Keratinocyte (primary cell): ENCODE measurements around the gene APBB2. TPM values are rescaled to one million over a fixed set of nuclear protein-coding genes. Genes with fewer than 3 reads are reported as not detected.
A peak's percentile ranks its signal among the peaks of the same experiment; 100 is the strongest.

ENCODE experiments used
- DNase-seq: peaks from one replicate; pipeline ENCODE4 v3.0.0-alpha.2; 2011; ENCODE audit warnings: low read depth, missing footprints, low spot score
- FAIRE-seq: peaks from 2 replicates; lab custom pipeline; 2011; peaks lifted over from hg19 to GRCh38; lab: Jason Lieb, UNC
- H2AFZ ChIP-seq: 2 replicates; pipeline ENCODE4 v1.6.0; 2012; ENCODE audit warnings: low read length, control low read depth, inconsistent platforms; ENCODE audit not compliant: control insufficient read depth
- H3K27ac ChIP-seq: 2 replicates; pipeline ENCODE4 v1.5.1; 2011; ENCODE audit warnings: low read length; ENCODE audit not compliant: control insufficient read depth, insufficient read depth
- H3K27me3 ChIP-seq: 3 replicates; pipeline ENCODE4 v1.6.0; 2011; ENCODE audit warnings: low read length; ENCODE audit not compliant: control insufficient read depth, insufficient read depth; ENCODE audit errors: extremely low read depth
- H3K36me3 ChIP-seq, 2 experiments: 2 replicates in 1 of 2; 3 replicates in 1 of 2; pipeline ENCODE4 v1.5.1; 2011; ENCODE audit warnings: low read length in 2 of 2, mild to moderate bottlenecking in 1 of 2; ENCODE audit not compliant: control insufficient read depth in 2 of 2, insufficient read depth in 2 of 2; ENCODE audit errors: extremely low read depth in 1 of 2
- H3K4me1 ChIP-seq: 3 replicates; pipeline ENCODE4 v1.5.1; 2011; ENCODE audit warnings: low read length; ENCODE audit not compliant: control insufficient read depth, insufficient read depth; ENCODE audit errors: extremely low read depth
- H3K4me2 ChIP-seq: 3 replicates; pipeline ENCODE4 v1.6.0; 2011; ENCODE audit warnings: low read depth, low read length; ENCODE audit not compliant: control insufficient read depth, insufficient read depth; ENCODE audit errors: extremely low read depth
- H3K4me3 ChIP-seq, 3 experiments: fragments of 200-600 bp in 1 of 3; sonication (generic) in 1 of 3; 2 replicates in 2 of 3; 3 replicates in 1 of 3; pipeline ENCODE4 v1.5.1; 2011 to 2016; ENCODE audit warnings: low read length in 3 of 3, mild to moderate bottlenecking in 3 of 3, control low read depth in 2 of 3, inconsistent platforms in 1 of 3, low read depth in 1 of 3, mixed read lengths in 1 of 3, mixed run types in 1 of 3, moderate library complexity in 1 of 3; ENCODE audit not compliant: control insufficient read depth in 2 of 3, insufficient read depth in 2 of 3; ENCODE audit errors: extremely low read depth in 1 of 3
- H3K79me2 ChIP-seq: 2 replicates; pipeline ENCODE4 v1.6.0; 2012; ENCODE audit warnings: low read length; ENCODE audit not compliant: control insufficient read depth, insufficient read depth
- H3K9ac ChIP-seq: 3 replicates; pipeline ENCODE4 v1.6.0; 2011; ENCODE audit warnings: low read length; ENCODE audit not compliant: control insufficient read depth, insufficient read depth; ENCODE audit errors: extremely low read depth
- H3K9me1 ChIP-seq: 3 replicates; pipeline ENCODE4 v1.6.0; 2011; ENCODE audit warnings: low read length; ENCODE audit not compliant: control insufficient read depth, insufficient read depth; ENCODE audit errors: extremely low read depth
- H3K9me3 ChIP-seq: 2 replicates; pipeline ENCODE4 v1.5.1; 2012; ENCODE audit warnings: low read depth, low read length; ENCODE audit not compliant: control insufficient read depth
- H4K20me1 ChIP-seq: 3 replicates; pipeline ENCODE4 v1.6.0; 2011; ENCODE audit warnings: low read length; ENCODE audit not compliant: control insufficient read depth, insufficient read depth; ENCODE audit errors: extremely low read depth
- EZH2 ChIP-seq: IDR thresholded peaks from one replicate; pipeline ENCODE4 v1.6.1; 2012; ENCODE audit warnings: inconsistent platforms, mild to moderate bottlenecking, low read length, moderate library complexity
- dilution Hi-C: fragments of 300-500 bp; cut with MboI; formaldehyde crosslinking; loops from one replicate; pipeline ENCODE4 v1.7.0; 2020; ENCODE audit warnings: low sequenced_read_pairs; ENCODE audit not compliant: extremely low pct_ligation_motif_present
- polyA plus RNA-seq, 5 experiments: library from polyadenylated mRNA; depleted of rRNA in 3 of 5; stranded (reverse) in 3 of 5; stranded (forward) in 1 of 5; unstranded in 1 of 5; fragments of >200 nt; gene quantifications; 1 replicate in 1 of 5; 2 replicates in 3 of 5; 3 replicates in 1 of 5; pipeline versions ENCODE4 v1.2.1 to v1.2.3, GENCODE V29; 2011 to 2012; ENCODE audit warnings: missing spikeins in 2 of 5, low read depth in 1 of 5, low replicate concordance in 1 of 5
- TF ChIP-seq, protein P1 (sequence below), 3 experiments: IDR thresholded peaks in 1 of 3; conservative IDR thresholded peaks in 1 of 3; optimal IDR thresholded peaks in 1 of 3; 2 replicates in 2 of 3; 3 replicates in 1 of 3; pipeline versions ENCODE3 to v1.5.1; 2011; ENCODE audit warnings: low read length in 3 of 3, mild to moderate bottlenecking in 3 of 3, moderate library complexity in 2 of 3, control low read depth in 1 of 3, inconsistent platforms in 1 of 3; ENCODE audit not compliant: insufficient read depth in 2 of 3; ENCODE audit errors: extremely low read depth in 1 of 3

Gene APBB2
- polyA plus RNA-seq, 1 donor (not counting 4 experiments of a cell fraction or from before 2014, with no cell fraction given) = 57.3 TPM

- Histone ChIP-seq H3K27ac (peak overlapping the region; percentile 19), H3K27me3 (no peaks in the 10 kb centered on the region), H3K4me3 (no peak overlapping the region), H3K9me3 (no peaks in the 10 kb centered on the region), H4K20me1 (no peaks in the 10 kb centered on the region), H3K4me2 (no peak overlapping the region), H2AFZ (no peak overlapping the region), H3K36me3 (peaks cover 3 to 13% of the 10 kb centered on the region in 2 experiments), H3K9me1 (no peaks in the 10 kb centered on the region), H3K79me2 (peaks cover 69% of the 10 kb centered on the region), H3K9ac (no peak overlapping the region), H3K4me1 (peaks cover 60% of the 10 kb centered on the region)
- no peak for FAIRE-seq
- DNase-seq = no peak
- dilution Hi-C loops = no loop called here
- TF ChIP-seq EZH2 = no peak
- TF ChIP-seq, protein P1, sequence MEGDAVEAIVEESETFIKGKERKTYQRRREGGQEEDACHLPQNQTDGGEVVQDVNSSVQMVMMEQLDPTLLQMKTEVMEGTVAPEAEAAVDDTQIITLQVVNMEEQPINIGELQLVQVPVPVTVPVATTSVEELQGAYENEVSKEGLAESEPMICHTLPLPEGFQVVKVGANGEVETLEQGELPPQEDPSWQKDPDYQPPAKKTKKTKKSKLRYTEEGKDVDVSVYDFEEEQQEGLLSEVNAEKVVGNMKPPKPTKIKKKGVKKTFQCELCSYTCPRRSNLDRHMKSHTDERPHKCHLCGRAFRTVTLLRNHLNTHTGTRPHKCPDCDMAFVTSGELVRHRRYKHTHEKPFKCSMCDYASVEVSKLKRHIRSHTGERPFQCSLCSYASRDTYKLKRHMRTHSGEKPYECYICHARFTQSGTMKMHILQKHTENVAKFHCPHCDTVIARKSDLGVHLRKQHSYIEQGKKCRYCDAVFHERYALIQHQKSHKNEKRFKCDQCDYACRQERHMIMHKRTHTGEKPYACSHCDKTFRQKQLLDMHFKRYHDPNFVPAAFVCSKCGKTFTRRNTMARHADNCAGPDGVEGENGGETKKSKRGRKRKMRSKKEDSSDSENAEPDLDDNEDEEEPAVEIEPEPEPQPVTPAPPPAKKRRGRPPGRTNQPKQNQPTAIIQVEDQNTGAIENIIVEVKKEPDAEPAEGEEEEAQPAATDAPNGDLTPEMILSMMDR (optimal IDR thresholded peaks at IDR 0.05 in 1 of 3, IDR thresholded peaks at IDR 0.05 in 1 of 3, conservative IDR thresholded peaks at IDR 0.05 in 1 of 3; ENCODE audit: extremely low read depth in 1 of 3, insufficient read depth in 2 of 3, low read length in 3 of 3) = no peak
These were observed 67.4 kb downstream of the APBB2 start for GRCh38 chr4:41146716-41147506.

- peak overlapping the region; percentile 28 for H3K27ac ChIP-seq
- no peaks in the 10 kb centered on the region for H3K9me3 ChIP-seq
- no peak overlapping the region for H2AFZ ChIP-seq
- DNase-seq (no peak), FAIRE-seq (no peak)
- H3K27me3 ChIP-seq = no peaks in the 10 kb centered on the region
- H3K4me3 ChIP-seq = no peak overlapping the region
- peaks cover 64% of the 10 kb centered on the region for H3K4me1 ChIP-seq
- no peak overlapping the region for H3K9ac ChIP-seq
- H3K79me2 ChIP-seq = peaks cover 76% of the 10 kb centered on the region
- dilution Hi-C loops = no loop called here
- H3K4me2 ChIP-seq = no peak overlapping the region
- H3K36me3 ChIP-seq = peaks cover 5 to 14% of the 10 kb centered on the region in 2 experiments
- TF ChIP-seq, protein P1 (optimal IDR thresholded peaks at IDR 0.05 in 1 of 3, IDR thresholded peaks at IDR 0.05 in 1 of 3, conservative IDR thresholded peaks at IDR 0.05 in 1 of 3; ENCODE audit: extremely low read depth in 1 of 3, insufficient read depth in 2 of 3, low read length in 3 of 3) = no peak
- no peak for TF ChIP-seq EZH2
- H3K9me1 ChIP-seq = no peaks in the 10 kb centered on the region
- H4K20me1 ChIP-seq = no peaks in the 10 kb centered on the region
These were observed 68.1 kb downstream of the APBB2 start for GRCh38 chr4:41146196-41146595.
